Left lobe of liver (tissue), 2 donors: ENCODE data around the gene DSTYK. TPM values are rescaled to one million over a fixed set of nuclear protein-coding genes. Genes with fewer than 3 reads are reported as not detected.

Experiments used
- ATAC-seq: fragments of 200-7000 bp; cut with Tn5 transposase; one replicate; pipeline ENCODE4 v1.9.1; 2020; ENCODE audit warnings: mild to moderate bottlenecking, moderate library complexity
- DNase-seq: peaks from one replicate; pipeline ENCODE4 v3.0.0-alpha.2; 2020; ENCODE audit warnings: low spot score
- total RNA-seq: library from RNA; stranded (reverse); gene quantifications from one replicate; pipeline ENCODE4 v1.2.1, GENCODE V29; 2021
- donor health status: DM: no; HTN: no; CAD: no; lungs with moderate emphysema.
- donor health status: DM: no; HTN: yes; CAD: no.

DSTYK gene
- total RNA-seq, 1 donor from 2014 or later: 2.5 TPM

DNA sequence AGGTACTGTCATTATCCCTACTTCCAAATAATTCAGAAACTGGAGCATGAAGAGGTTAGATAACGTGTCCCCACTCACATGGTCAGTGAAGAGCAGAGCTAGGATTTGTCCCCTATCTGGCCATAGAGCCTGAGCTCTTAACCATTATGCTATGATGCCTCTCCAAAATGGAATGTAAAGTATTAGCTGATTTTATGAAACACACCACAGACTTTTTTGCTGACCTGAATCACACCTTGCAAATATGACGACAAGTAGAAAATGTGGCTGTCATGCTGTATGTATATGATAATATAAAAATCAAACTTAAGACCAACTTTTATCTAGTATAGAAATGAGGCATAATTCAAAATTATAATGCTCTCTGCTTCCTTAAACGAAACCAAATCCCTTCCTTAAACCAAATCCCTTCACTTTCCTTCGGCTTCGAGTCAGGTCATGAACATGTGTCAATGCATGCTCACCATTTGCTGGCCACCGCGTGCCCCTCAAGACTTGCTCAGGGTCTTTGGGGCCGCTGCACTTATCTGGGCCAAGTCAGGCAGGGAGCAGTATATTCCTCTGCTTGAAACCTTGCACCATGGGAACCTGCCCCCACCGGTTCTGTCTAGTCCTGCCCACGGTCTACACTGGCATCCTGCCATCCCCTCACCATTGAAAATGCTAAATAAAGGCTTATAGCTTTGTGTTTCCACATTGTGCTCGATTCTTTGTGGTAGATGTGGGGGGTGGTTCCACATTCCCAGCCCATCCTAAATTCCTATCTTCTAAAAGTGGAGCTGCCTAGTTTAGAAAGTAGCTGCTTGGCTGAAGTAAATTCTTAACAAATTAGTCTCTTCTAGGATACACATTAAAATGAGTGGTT is 14.6 kb upstream of the DSTYK start:
- DNase-seq (peak; percentile 31), ATAC-seq (no peak)

GRCh38 chr1:205224736-205225135 is 13.2 kb upstream of the DSTYK start:
- no peak for ATAC-seq
- DNase-seq: no peak

GRCh38 chr1:205220421-205220820 is 8.9 kb upstream of the DSTYK start:
- ATAC-seq (no peak), DNase-seq (no peak)

GRCh38 chr1:205217418-205217817 is 5.9 kb upstream of the DSTYK start:
- DNase-seq: no peak
- ATAC-seq: no peak

DNA sequence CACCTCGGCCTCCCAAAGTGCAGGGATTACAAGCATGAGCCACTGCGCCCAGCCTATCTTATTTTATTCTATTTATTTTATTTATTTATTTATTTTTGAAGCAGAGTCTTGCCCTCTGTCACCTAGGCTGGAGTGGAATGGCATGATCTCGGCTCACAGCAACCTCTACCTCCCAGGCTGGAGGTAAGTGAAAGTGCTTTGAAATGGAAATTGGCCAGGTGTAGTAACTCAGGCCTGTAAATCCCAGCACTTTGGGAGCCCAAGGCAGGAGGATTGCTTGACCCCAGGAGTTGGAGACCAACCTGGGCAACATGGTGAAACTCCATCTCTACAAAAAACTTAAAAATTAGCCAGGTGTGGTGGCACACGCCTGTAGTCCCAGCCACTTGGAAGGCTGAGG is 5.1 kb upstream of the DSTYK start:
- ATAC-seq (no peak), DNase-seq (no peak)

- DNase-seq (no peak), ATAC-seq (no peak)
Measured at GRCh38 chr1:205214756-205215155, 3.3 kb upstream of the DSTYK start.

GRCh38 chr1:205211839-205212536 is 486 bp upstream of the DSTYK start:
- DNase-seq (no peak), ATAC-seq (no peak)

DNA sequence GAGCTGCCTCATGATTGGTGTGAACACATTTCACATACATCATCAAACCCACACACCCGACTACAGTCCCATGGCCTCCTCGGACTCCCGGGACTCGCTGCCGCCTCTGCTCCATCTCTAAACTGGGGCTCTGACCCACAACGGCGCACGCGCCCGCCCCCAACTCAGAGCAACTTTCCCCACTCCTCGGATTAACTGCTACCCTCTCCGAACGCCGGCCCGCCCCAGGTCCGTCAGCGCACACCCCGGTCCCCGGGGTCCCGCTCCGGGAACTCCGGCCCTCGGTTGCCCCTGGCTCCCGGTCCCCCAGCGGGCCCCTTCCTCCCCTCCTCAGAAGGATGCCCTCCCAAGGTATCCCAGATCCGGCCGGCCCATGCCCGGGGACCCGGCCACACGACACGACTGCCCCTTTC is 740 bp downstream of the DSTYK start:
- DNase-seq (no peak), ATAC-seq (peak; percentile 17)

DNA sequence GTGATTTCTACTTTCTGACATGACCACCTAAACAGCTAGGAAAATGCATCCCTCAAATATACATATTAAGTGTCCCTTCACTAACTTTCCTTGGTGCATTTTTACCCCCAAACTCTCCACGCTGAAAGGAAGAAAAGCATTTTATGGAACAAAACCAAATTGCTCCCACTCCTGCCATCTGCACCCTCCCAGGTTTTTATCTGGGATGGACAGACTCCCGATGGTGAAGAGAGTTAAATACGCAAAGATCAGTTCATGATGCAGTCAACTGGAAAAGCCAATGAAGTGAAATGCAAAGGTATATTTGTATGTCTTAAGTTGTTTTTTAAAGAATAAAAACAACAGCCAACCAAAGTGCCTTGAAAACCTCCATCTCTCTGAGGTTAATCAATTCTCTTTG is 2.7 kb downstream of the DSTYK start:
- ATAC-seq (no peak), DNase-seq (no peak)

- no peak for DNase-seq
- no peak for ATAC-seq
Measured at GRCh38 chr1:205205055-205205454, 6.4 kb downstream of the DSTYK start.

- ATAC-seq (no peak), DNase-seq (no peak)
Measured at GRCh38 chr1:205204552-205204951, 7.0 kb downstream of the DSTYK start.

DNA sequence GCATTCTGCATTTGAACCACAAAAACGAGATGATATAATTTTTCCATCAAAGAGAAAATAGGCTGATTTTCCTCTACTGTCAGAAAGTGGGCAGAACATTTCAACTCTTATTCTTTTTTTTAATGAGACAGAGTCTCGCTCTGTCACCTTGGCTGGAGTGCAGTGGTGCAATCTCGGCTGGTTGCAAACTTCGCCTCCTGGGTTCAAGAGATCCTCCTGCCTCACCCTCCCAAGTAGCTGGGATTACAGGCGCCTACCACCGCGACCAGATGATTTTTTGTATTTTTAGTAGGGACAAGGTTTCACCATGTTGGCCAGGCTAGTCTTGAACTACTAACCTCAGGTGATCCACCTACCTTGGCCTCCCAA is 11.6 kb downstream of the DSTYK start:
- no peak for ATAC-seq
- no peak for DNase-seq

GRCh38 chr1:205199090-205199930 is 12.2 kb downstream of the DSTYK start:
- no peak for ATAC-seq
- no peak for DNase-seq

GRCh38 chr1:205192287-205192686 is 19.2 kb downstream of the DSTYK start:
- ATAC-seq: no peak
- no peak for DNase-seq

DNA sequence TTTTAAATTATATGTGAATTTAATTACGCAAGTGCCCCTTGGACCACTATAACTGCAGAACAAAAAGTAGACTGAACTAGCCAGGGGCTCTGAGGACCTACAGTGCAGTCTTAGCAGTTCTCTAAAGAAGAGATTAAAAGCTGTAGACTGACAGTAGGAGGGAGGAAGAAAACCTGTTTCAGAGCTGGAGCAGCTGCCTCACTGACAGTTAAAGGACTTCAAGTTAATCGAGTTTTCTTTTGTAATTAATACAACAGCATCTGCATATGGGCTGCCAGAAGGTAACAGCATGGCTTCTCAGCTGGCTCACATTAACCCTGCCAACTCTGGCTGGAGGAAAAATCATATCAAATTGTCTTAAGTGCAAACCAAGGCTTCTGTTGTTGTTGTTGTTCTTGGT is 19.9 kb downstream of the DSTYK start:
- ATAC-seq: peak; percentile 59
- DNase-seq: no peak

DNA sequence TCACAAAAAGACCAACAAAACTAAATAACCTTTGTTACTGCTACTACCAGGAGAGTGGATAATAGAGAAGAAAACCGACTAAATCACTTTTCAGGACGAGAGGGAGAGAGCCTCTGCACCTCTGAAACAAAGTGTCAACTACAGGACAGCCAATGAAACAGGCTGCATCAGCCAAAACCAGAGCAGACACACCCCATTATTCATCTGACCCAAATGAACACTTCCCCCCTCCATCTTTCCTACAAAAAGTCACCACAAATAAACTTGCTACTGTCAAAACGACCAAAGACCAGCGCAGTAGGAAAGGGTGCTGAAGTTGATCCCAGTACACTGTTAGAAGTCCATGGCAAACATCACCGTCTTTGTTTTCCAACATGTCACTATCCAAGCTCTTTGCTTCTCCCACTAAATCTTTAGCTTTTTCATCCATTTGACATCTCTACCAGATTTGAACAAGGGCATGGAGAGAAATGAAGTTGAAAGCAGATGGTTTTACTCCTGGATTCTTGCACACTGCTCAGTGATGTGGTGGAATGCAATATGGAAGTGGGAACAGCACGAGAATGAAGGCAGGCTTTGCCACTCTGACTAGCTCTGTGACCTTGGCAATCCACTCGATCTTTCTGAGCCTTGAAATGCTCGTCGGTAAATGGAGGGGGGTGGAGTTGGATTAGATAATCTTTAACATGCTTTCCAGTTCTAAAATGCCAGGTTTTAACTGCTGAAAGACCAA is 20.5 kb downstream of the DSTYK start:
- ATAC-seq: peak; percentile 95
- peak; percentile 60 for DNase-seq

DNA sequence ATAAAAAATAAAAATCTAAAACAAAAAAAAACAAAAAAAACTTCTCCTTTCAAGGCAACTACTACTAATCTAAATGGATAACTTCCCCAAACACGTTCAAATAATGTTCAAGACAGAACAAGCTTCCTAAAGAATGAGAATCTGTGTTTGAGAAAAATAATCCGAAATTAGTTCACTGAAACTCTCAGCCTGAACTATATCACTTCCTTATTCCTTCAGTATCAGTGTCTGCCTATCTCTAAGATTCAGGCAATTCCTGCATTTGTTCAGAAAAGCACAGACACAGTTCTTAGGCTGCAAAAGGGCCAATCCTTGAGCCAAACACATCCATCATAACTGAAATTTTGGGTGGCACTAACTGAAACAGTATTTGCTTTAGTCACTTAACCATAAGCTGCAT is 22.4 kb downstream of the DSTYK start:
- no peak for DNase-seq

GRCh38 chr1:205188596-205188995 is 22.9 kb downstream of the DSTYK start:
- ATAC-seq (no peak), DNase-seq (no peak)

More for the DNA sequence above, 22.4 kb downstream of the DSTYK start:
- ATAC-seq: no peak

DNA sequence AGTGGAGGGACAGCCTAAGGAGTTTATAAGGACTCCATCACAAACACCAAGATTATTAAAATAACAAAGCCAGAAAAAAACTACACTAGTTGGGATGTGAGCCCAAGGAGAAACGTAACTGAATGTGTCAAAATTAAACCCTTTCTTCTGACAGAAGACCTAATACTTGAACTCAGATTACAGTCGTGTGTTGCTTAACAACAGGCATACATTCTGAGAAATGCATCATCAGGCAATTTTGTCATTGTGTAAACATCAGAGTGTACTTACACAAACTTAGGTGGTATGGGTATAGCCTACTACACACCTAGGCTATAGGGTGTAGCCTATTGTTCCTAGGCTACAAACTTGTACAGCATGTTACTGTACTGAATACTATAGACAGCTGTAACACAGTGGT is 23.4 kb downstream of the DSTYK start:
- DNase-seq (no peak), ATAC-seq (no peak)

- no peak for DNase-seq
- ATAC-seq: no peak
Measured at GRCh38 chr1:205187420-205187819, 24.1 kb downstream of the DSTYK start.

DNA sequence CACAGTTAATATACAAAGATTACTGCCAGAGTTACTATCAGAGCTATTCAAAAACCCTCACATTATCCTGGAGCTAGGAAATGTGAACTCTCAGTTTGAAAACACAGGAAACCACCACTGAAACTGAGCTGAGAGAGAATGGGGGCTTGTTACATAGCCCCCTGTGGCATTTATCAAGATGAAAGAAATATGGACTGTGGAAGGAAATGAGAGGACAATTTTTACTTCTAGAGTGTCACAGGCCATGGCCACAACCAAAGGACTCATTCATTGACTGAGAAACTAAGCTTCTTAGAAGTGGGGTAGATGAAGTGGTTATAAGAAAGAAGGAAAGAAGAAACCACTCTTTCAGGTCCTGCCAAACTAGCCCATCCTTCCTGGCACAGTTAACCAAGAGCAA is 25.3 kb downstream of the DSTYK start:
- ATAC-seq: no peak
- DNase-seq: no peak
